Activated T-cell treated with anti-CD3 and anti-CD28 coated beads, Interleukin-2, amount 50 U/mL, for 48 hours (primary cell): ENCODE results near the gene FAXC.
"Not testable (repeated sequence)": the region's sequence is repeated elsewhere in the genome, so short reads cannot be mapped to it uniquely, and the experiment has no call there.

ENCODE experiments used
- DNase-seq, 2 experiments: peaks; one replicate each; pipeline ENCODE4 v3.0.0-alpha.2; 2020

The FAXC gene

DNA sequence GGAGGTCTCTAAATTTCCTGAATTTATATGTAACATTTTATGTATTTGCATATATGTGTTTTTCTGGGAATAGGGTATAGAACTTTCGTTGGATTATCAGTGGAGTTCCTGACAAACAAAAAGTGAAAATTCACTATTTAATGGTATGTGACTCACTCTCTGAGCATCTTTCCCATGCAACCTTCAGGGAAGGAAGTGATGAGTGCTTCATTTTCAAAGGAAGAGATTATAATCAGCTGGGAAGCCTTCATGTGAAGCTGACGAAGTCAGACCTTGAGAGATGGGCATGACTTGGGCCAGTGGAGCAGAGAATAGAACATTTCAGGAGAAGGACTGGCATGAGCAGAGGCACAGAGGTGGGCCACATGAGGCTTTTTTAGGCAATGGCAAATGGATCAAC lies 72.7 kb downstream of the FAXC start:
- DNase-seq: no peak

DNA sequence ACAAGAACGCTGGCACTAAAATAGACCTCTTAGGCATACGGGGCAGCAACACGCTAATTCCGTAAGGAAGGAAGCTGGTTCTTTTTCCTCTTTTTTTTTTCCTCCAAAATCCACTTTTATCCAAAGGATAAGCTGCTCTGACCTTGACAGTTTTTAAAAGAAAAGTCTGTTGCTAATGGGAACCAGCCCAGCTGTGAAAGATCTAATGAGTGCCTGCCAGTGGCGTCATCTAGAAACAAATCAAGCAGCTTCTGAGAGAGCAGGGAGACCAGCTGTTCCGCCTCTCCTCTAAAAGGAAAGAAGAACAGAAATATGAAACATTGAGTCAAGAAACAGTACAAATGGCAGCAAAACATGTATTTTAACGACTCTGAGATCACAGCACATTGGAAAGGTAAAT lies 78.6 kb downstream of the FAXC start:
- no peak for DNase-seq

DNA sequence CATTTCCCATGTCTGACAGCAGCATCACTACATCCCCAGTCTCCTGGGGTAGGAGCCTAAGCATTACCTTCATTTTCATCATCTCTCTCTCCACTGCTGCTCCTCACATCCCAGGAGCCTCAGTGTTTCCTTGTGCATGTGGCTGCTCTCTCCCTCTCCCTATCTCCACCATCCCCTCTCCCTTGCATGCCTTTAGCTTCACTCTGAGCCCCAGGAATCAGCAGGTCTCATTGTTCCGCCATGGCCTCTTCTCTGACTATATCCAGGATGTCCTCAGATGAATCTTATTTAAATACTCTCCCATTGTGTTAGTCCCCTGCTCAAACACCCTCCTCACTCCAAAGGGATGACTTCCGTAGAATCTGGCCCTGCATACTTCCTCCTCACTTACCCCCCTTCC lies 79.4 kb downstream of the FAXC start:
- no peak for DNase-seq

DNA sequence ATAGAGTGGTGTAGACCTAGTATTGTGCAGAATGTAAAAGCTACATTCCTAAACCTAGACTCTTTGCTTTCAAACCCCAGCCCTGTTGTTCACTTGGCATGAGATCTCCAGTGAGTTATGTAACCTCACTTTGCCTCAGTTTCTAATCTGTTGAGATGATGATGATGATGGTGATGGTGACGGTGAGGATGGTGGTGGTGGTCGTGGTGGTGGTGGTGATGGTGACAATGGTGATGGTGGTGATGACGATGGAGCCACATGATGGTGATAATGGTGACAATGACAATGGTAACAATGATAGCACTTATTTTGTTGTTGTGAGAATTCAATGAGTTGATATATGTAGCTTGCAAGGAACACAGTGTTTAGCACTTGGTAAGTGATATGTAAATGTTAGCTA lies 80.3 kb downstream of the FAXC start:
- DNase-seq: no peak

DNA sequence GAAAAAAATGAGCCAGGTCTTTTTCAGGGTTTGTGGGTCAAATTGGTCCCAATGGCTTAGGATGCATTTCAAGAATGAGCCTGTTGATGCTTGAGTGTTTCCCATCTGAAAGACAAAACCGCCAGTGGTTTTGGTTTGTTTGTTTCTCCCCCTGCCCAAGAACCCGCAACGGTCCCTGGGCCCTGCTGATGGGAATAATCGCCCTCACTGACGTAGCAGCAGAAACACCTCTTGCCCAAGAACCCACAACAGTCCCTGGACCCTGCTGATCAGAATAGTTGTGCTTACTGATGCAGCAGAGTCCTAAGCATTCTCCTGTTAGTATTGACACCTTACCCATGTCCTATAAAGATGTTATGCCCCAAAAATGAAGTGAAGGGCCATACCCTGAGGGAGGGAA lies 82.5 kb downstream of the FAXC start:
- not testable (repeated sequence) for DNase-seq

DNA sequence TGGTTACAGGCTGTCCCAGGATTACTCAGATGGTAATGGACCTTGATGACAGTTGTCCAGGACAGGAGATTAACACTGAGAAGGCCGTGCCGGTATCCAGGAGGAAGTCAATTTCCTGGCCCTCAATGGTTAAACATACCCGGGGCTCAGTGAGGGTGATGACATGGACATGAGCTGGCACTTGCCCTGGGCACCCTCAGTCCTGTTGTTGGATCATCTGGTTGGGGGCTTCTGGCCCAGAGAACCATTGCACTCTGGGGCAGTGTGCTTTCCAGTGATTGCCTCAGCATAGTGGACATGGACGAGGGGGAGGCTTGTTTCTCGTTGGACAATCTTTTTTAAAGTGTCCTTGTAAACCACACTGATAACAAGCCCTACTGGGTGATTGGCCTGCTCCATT lies 84.0 kb downstream of the FAXC start:
- not testable (repeated sequence) for DNase-seq

DNA sequence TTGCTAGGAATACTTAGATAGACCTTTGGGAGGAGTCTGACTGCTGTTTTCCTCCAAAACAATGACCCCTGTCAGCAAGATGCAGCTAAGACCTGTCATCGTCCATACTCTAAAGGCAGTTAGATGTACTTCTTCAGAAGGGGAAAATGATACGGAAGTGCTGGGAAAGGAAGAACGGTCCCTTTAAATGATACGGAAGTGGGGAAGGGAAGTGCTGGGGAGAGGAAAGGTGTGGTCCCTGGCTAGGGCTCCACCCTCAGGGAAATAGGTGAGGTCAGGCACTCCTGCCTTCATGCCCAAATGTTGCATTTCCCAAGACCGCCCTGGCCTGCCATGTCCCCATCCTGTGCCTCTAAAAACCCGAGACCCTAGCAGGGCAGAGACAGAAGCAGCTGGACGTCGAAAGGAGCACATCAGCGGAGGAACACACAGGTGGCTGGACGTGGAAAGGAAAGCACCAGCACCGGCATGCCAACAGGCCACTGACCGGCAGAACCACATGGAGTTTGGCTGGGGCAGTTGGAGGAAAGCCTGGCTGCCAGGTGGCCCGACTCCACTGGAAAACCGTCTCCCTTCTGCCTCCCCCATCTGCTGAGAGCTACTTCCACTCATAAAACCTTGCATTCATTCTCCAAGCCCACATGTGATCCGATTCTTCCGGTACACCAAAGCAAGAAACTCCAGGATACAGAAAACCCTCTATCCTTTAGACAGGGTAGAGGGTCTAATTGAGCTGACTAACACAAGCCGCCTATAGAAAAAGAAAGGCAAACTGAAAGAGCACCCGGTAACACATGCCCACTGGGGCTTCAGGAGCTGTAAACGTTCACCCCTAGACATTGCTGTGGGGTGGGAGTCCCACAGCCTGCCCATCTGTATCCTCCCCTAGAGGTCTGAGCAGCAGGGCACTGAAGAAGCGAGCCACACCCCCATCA lies 94.6 kb downstream of the FAXC start:
- DNase-seq: no peak

DNA sequence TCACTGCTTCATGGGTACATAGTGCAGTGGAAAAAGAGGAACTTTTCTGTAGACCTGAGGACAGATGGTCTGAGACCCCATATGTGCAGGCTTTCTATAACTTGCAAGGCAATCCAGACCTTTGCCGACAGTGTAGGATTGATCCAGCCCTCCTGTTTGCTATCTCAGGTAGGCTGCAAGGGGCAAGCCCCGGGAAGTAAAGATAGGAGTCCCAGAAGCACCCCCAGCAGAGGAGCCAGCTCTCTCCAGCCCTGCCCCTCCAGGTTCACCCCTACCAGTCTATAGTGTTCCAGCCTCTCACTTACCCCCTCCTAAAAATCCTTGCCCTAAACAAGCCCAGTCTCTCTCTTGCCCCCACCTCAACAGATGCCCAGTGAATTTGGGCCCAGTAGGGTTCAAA lies 96.2 kb downstream of the FAXC start:
- DNase-seq: no peak

DNA sequence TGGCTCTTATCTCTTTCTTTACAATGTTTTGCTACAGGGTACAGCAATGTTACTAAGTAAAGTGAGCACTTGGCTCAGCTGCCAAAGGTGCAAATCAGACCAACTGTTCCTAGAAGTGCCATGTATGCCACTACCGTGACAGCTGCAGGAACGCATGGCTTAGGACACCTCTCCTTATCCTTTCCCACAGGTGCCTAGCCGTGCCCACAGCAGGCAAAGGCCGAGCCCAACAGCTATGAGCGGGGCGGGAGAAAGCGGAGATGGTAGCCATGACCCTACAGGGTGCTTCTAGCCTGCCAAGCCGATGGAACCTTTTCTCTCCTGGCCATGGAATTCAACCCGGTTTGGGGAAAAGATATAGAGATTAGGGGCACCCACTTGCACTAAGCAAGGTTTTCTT lies 97.1 kb downstream of the FAXC start:
- DNase-seq: no peak

DNA sequence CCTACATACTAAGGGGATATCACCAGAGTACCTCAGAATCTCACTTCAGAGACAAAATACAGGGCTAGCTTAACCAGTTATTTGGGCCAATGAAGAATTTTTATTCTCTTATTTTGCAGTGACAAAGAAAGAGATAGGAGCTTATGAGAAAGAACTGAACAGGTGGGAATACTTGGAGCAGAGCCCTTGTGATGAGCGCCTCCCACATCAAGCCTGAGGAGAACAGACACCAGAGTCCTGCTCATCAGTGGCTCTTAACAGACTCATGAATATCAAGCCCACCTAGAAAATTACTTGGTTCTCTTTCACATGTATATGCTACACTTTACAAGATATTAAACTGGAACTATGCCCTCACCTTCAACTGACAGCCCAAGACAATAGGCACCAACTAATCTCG lies 99.0 kb downstream of the FAXC start:
- no peak for DNase-seq

DNA sequence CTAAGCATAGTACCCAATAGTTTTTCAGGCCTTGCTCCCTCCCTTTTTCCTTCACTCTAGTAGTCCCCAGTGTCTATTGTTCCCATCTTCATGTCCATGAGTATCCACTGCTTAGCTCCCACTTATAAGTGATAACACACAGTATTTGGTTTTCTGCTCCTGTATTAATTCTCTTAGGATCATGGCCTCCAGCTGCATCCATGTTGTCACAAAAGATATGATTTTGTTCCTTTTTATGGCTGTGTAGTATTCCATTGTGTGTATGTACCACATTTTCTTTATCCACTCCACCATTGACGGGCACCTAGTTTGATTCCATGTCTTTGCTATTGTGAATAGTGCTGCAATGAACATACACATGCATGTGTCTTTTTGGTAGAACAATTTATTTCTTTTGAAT lies 102.9 kb downstream of the FAXC start:
- DNase-seq: no peak

DNA sequence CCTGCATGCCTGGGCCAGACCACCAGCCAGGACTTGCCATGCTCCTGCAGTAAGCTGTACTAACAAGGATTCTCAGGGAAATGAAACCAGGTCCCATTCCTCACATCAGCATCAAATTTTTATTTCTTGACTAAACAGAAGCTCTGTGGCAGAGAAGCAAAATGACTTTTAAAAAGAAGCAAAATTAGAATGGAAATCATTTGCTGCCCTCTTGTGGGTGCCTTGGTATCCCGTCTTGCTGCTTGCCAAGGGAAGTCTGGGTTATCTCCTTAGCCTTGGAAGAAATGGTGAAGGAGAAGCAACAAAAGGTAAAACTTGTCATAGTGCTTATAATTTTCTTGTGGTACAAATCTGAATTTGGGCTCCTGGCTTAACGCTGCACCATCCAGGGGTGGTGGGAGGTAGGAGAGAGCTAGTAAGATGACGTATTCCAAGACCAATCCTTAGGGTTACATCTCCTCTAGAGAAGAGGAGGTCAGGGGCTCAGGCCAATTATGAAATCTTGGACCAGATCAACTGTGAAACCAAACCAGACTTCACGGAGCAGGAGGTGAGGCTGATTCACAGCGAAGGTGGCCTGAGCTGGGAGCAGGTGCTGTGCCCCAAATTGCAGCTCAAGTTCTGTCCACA lies 107.5 kb downstream of the FAXC start:
- no peak for DNase-seq

DNA sequence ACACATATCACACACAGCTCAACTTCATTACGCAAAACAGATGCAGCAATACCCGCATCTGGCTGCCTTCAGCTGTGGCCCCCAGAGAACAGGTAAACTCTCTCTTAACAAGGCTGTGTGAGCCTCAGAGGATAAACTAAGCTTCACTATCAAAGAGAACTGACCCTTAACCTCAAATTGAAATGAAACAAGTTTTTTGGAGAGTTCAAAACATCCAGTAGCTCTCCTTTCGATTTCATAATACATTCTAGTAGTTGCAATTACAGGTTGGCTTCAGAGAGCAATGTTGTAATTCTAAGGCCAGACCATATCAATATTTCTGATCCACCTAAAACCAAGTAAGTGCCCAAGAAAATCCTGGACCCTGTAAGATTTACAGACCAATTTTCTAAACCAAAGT lies 113.5 kb downstream of the FAXC start:
- DNase-seq: no peak

DNA sequence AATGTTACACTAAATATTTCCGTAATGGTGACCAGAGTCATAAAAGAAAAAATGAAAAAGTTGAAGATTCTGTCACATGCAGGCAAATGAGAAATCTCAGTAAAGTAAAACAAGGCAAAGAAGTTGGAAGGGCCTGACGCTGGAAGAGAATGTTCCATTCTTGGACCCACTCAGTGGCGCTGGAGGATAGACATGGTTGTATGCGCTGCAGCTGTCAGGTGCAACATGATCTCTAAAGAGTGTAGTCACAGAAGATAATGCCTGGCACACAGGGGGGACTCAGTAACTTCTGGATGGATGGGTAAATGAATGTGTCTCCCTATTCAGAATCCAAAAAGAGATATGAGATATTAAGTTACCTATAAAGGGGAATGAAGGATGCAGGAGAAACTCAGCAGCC lies 116.3 kb downstream of the FAXC start:
- DNase-seq: no peak

DNA sequence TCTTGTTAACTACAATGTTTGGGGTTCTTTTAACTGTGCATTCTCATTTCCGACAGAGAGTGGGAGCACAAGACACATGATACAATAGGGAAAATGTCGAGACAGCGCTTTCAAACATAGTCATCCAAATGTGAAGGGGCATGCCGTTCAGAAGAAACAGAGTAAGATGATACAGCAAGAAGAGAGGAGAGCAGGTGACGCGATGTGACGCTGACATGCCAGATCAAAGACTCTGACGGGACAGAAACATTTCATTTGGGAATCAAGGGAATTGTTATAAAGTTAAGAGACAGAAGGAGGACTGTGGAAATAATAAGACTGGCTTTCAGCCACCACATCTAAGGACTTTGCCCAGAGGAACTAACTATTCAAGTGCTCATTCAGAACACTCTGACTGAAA lies 117.4 kb downstream of the FAXC start:
- DNase-seq: no peak

DNA sequence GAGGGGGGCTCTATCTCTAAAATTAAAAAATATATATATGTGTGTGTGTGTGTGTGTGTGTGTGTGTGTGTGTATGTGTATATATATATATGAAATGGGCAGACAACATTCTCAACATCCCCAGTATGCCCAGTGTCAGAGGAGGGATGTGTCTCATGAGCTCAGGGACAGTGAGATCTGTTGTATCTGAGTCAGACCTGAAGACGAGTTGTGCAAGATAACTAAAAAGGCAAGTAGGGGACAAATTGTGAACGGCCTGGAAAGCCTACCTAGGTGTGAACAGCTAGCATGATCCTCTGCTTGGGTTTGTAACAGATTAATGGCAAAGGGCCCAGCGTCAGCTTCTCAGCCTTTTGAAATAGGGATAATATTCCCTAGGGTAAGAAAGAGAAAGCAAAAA lies 124.3 kb downstream of the FAXC start:
- DNase-seq: no peak
